IMR-90 (cell line): Measurements from ENCODE around the gene SF3B5. TPM values are rescaled to one million over a fixed set of nuclear protein-coding genes. Genes with fewer than 3 reads are reported as not detected.

Experiments
- ATAC-seq: fragments of 200-7000 bp; cut with Tn5 transposase; 2 replicates; pipeline ENCODE4 v1.9.1; 2020; ENCODE audit warnings: low read depth, mild to moderate bottlenecking, moderate library complexity
- BruUV-seq: library from RNA; stranded (reverse); fragments of 400-500 nt; replicated peaks from 2 replicates; lab custom pipeline; 2021; lab: Mats Ljungman, UMichigan
- CTCF ChIA-PET: fragments of 300-600 bp; formaldehyde crosslinking; extraction: SDS; loops from one replicate; lab custom pipeline; 2021; ENCODE audit warnings: antibody characterized with exemption; lab: Yijun Ruan, JAX
- POLR2A ChIA-PET: fragments of 300-600 bp; sonication (Branson Sonifier 250); formaldehyde crosslinking; loops from one replicate; lab custom pipeline; 2022; ENCODE audit warnings: antibody characterized with exemption; ENCODE audit not compliant: unreplicated experiment; lab: Charles Lee
- DNase-seq: peaks from one replicate; pipeline ENCODE4 v3.0.0; 2013
- H2AFZ ChIP-seq: replicated peaks from 2 replicates; pipeline ENCODE3; 2013; ENCODE audit warnings: low read length, mild to moderate bottlenecking; ENCODE audit not compliant: poor library complexity
- H2AK5ac ChIP-seq: 2 replicates; pipeline ENCODE4 v1.6.1; 2013; ENCODE audit warnings: low read depth, low read length, inconsistent platforms
- H2AK9ac ChIP-seq: replicated peaks from 2 replicates; pipeline ENCODE3; 2013; ENCODE audit warnings: mild to moderate bottlenecking, low read depth, low read length, moderate library complexity; ENCODE audit not compliant: poor library complexity
- H2BK120ac ChIP-seq: 2 replicates; pipeline ENCODE4 v1.6.1; 2013; ENCODE audit warnings: low read depth, low read length, inconsistent platforms
- H2BK15ac ChIP-seq: 3 replicates; pipeline ENCODE4 v1.6.1; 2013; ENCODE audit warnings: low read depth, low read length, inconsistent platforms
- H2BK20ac ChIP-seq: 2 replicates; pipeline ENCODE4 v1.6.1; 2013; ENCODE audit warnings: low read depth, mild to moderate bottlenecking, inconsistent platforms, low read length, moderate library complexity
- H2BK5ac ChIP-seq: 2 replicates; pipeline ENCODE4 v1.6.1; 2013; ENCODE audit warnings: mild to moderate bottlenecking, low read depth, low read length, inconsistent platforms; ENCODE audit not compliant: poor library complexity, severe bottlenecking
- H3K14ac ChIP-seq: replicated peaks from 2 replicates; pipeline ENCODE4 v1.6.1; 2013; ENCODE audit warnings: low read depth, low read length, inconsistent platforms
- H3K18ac ChIP-seq: 2 replicates; pipeline ENCODE4 v1.6.1; 2013; ENCODE audit warnings: low read depth, low read length, control low read depth
- H3K23ac ChIP-seq: 2 replicates; pipeline ENCODE4 v1.6.1; 2013; ENCODE audit warnings: low read depth, low read length, inconsistent platforms
- H3K27ac ChIP-seq: 2 replicates; pipeline ENCODE4 v1.5.1; 2013; ENCODE audit warnings: mild to moderate bottlenecking, control low read depth, low read length; ENCODE audit not compliant: insufficient read depth
- H3K27me3 ChIP-seq: 2 replicates; pipeline ENCODE4 v1.6.1; 2013; ENCODE audit warnings: low read length; ENCODE audit not compliant: control insufficient read depth, insufficient read depth
- H3K36me3 ChIP-seq: 2 replicates; pipeline ENCODE4 v1.6.1; 2013; ENCODE audit warnings: low read length, mixed read lengths; ENCODE audit not compliant: control insufficient read depth, insufficient read depth
- H3K4ac ChIP-seq: 2 replicates; pipeline ENCODE4 v1.6.1; 2013; ENCODE audit warnings: low read depth, low read length, inconsistent platforms
- H3K4me1 ChIP-seq: 2 replicates; pipeline ENCODE4 v1.6.1; 2013; ENCODE audit warnings: low read length, mixed read lengths; ENCODE audit not compliant: control insufficient read depth, insufficient read depth
- H3K4me2 ChIP-seq: 2 replicates; pipeline ENCODE4 v1.6.1; 2013; ENCODE audit warnings: low read depth, mild to moderate bottlenecking, control low read depth, low read length, moderate library complexity
- H3K4me3 ChIP-seq: 2 replicates; pipeline ENCODE4 v1.5.1; 2013; ENCODE audit warnings: low read depth, mild to moderate bottlenecking, control low read depth, low read length, moderate library complexity; ENCODE audit not compliant: insufficient read depth
- H3K56ac ChIP-seq: 2 replicates; pipeline ENCODE4 v1.6.1; 2013; ENCODE audit warnings: low read length, inconsistent platforms; ENCODE audit not compliant: insufficient read depth; ENCODE audit errors: extremely low read depth
- H3K79me1 ChIP-seq, 2 experiments: 2 replicates each; pipeline ENCODE4 v1.6.1; 2013; ENCODE audit warnings: low read length in 2 of 2, inconsistent platforms in 1 of 2, low read depth in 1 of 2
- H3K9ac ChIP-seq: 2 replicates; pipeline ENCODE4 v1.6.1; 2013; ENCODE audit warnings: low read depth, low read length, control low read depth
- H3K9me1 ChIP-seq: 2 replicates; pipeline ENCODE4 v1.6.1; 2013; ENCODE audit warnings: low read length, inconsistent platforms; ENCODE audit not compliant: insufficient read depth
- H3K9me3 ChIP-seq: 2 replicates; pipeline ENCODE4 v1.6.1; 2013; ENCODE audit warnings: low read length; ENCODE audit not compliant: control insufficient read depth, insufficient read depth
- H4K20me1 ChIP-seq: 2 replicates; pipeline ENCODE4 v1.6.1; 2013; ENCODE audit warnings: low read length, inconsistent platforms; ENCODE audit not compliant: insufficient read depth
- H4K5ac ChIP-seq: 2 replicates; pipeline ENCODE4 v1.6.1; 2013; ENCODE audit warnings: mild to moderate bottlenecking, low read depth, low read length, control low read depth
- H4K8ac ChIP-seq, 2 experiments: 2 replicates each; pipeline ENCODE4 v1.6.1; 2013; ENCODE audit warnings: low read depth in 2 of 2, low read length in 2 of 2, control low read depth in 1 of 2, inconsistent platforms in 1 of 2
- H4K91ac ChIP-seq: 2 replicates; pipeline ENCODE4 v1.6.1; 2013; ENCODE audit warnings: low read depth, low read length, inconsistent platforms; ENCODE audit not compliant: insufficient read depth
- RCOR1 ChIP-seq: IDR thresholded peaks from 2 replicates; pipeline ENCODE4 v1.6.1; 2012; ENCODE audit warnings: mild to moderate bottlenecking, low read length, improper control_type of control experiment; ENCODE audit not compliant: insufficient replicate concordance
- RFX5 ChIP-seq: IDR thresholded peaks from 2 replicates; pipeline ENCODE4 v1.8.0; 2012; ENCODE audit warnings: low read depth, mild to moderate bottlenecking, low read length, moderate library complexity
- WGBS, 2 experiments: methylation state at CpG; one replicate each; pipeline versions ENCODE4 v1.1.5 to v1.1.7; 2013; ENCODE audit warnings: missing lambda C conversion rate in 2 of 2; ENCODE audit not compliant: insufficient read length in 1 of 2; ENCODE audit errors: extremely low coverage in 2 of 2; 5-methylcytosine and 5-hydroxymethylcytosine counted together
- dilution Hi-C: fragments of 300-500 bp; cut with HindIII; formaldehyde crosslinking; loops from one replicate; pipeline ENCODE4 v1.14.3; 2018; ENCODE audit warnings: low sequenced_read_pairs; ENCODE audit not compliant: unreplicated experiment
- in situ Hi-C: fragments of 300-500 bp; cut with MboI; formaldehyde crosslinking; loops from 3 replicates; pipeline ENCODE4 v1.14.3; 2019; ENCODE audit warnings: low sequenced_read_pairs, inconsistent platforms, mixed read lengths
- intact Hi-C: fragments of 100-400 bp; cut with micrococcal nuclease; formaldehyde crosslinking; loops from 2 replicates; pipeline ENCODE4 v1.10.0; 2022
- polyA plus RNA-seq, 3 experiments: library from polyadenylated mRNA; depleted of rRNA; stranded (reverse); fragments of >200 nt; gene quantifications; 2 replicates each; pipeline ENCODE4 v1.2.3, GENCODE V29; 2012; ENCODE audit warnings: low replicate concordance in 1 of 3
- total RNA-seq: library from RNA; depleted of rRNA; stranded (reverse); fragments of >200 nt; gene quantifications from 2 replicates; pipeline ENCODE4 v1.2.3, GENCODE V29; 2012
- TF ChIP-seq, protein P1 (sequence below): conservative IDR thresholded peaks from 2 replicates; pipeline ENCODE4 v1.5.1; 2012; ENCODE audit warnings: mild to moderate bottlenecking, low read depth, low read length, improper control_type of control experiment

Gene SF3B5
- total and polyA plus RNA-seq, 2 of the 4 experiments (the other 2 are of a cell fraction): 227 to 333 TPM

DNA sequence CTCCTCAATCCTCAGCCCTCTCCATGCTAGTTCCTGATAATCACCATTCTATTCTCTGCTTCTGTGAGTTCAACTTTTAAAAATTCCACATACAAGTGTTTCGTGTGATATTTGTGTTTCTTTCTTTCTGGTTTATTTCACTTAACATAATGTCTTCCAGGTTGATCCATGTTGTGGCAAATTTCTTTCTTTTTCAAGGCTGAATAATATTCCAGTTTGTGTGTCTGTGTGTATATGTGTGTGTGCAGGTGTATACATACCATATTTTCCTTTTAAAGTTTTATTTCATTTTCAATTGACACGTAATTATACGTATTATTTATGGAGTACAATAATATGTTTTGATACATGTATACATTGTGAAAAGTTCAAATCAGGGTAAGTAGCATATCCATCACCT, 19.8 kb upstream of the SF3B5 start:
- Histone ChIP-seq H3K4me1 (no peaks in the 10 kb centered on the region), H4K5ac (no peak overlapping the region), H3K4ac (no peak overlapping the region), H2AK5ac (no peak overlapping the region), H2BK15ac (no peak overlapping the region), H4K91ac (no peak overlapping the region), H2BK20ac (no peak overlapping the region), H3K27me3 (peaks cover 11% of the 10 kb centered on the region), H2BK120ac (no peak overlapping the region), H3K23ac (no peak overlapping the region), H3K36me3 (no peaks in the 10 kb centered on the region), H4K20me1 (no peaks in the 10 kb centered on the region), H2BK5ac (no peak overlapping the region), H4K8ac (no peak overlapping the region), H3K27ac (no peak overlapping the region), H3K56ac (no peak overlapping the region), H3K18ac (no peak overlapping the region), H3K9me3 (no peaks in the 10 kb centered on the region), H3K4me3 (no peak overlapping the region), H3K9ac (no peak overlapping the region), H3K4me2 (no peak overlapping the region), H3K9me1 (no peaks in the 10 kb centered on the region), H2AFZ (no peak overlapping the region), H3K79me1 (no peaks in the 10 kb centered on the region), H3K14ac (no peak overlapping the region), H2AK9ac (no peak overlapping the region)
- intact Hi-C loops: no loop called here
- ATAC-seq (no peak), DNase-seq (no peak)
- dilution Hi-C loops: no loop called here
- in situ Hi-C loops: loop anchor here (10.0 to 25.0 kb wide), 2 partner anchors 90 to 1097 kb away; no protein-coding TSS in a partner anchor
- TF ChIP-seq, protein P1, sequence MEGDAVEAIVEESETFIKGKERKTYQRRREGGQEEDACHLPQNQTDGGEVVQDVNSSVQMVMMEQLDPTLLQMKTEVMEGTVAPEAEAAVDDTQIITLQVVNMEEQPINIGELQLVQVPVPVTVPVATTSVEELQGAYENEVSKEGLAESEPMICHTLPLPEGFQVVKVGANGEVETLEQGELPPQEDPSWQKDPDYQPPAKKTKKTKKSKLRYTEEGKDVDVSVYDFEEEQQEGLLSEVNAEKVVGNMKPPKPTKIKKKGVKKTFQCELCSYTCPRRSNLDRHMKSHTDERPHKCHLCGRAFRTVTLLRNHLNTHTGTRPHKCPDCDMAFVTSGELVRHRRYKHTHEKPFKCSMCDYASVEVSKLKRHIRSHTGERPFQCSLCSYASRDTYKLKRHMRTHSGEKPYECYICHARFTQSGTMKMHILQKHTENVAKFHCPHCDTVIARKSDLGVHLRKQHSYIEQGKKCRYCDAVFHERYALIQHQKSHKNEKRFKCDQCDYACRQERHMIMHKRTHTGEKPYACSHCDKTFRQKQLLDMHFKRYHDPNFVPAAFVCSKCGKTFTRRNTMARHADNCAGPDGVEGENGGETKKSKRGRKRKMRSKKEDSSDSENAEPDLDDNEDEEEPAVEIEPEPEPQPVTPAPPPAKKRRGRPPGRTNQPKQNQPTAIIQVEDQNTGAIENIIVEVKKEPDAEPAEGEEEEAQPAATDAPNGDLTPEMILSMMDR: no peak
- TF ChIP-seq RFX5: no peak
- no peak for TF ChIP-seq RCOR1
- POLR2A ChIA-PET: interaction anchor here (0.6 kb wide), 1 partner anchor 9 kb away, joined by 3 read pairs; no protein-coding TSS in a partner anchor
- WGBS, 2 experiments: no CpG with 5 or more reads among the region's 3 CpGs
- no TSS peak for BruUV-seq
- CTCF ChIA-PET: interaction anchor here (0.5 kb wide), 1 partner anchor 10 kb away, joined by 3 read pairs; no protein-coding TSS in a partner anchor
